GM19099 (cell line): ENCODE results near the gene GYG1.

Experiments
- POLR2A ChIP-seq: IDR thresholded peaks from 3 replicates; pipeline ENCODE4 v1.6.1; 2011; ENCODE audit warnings: low read depth; ENCODE audit not compliant: insufficient read length; ENCODE audit errors: extremely low read depth

The GYG1 gene

GRCh38 chr3:149020839-149021252, 29.5 kb downstream of the GYG1 start:
- TF ChIP-seq POLR2A = no peak

GRCh38 chr3:149021830-149022229, 30.5 kb downstream of the GYG1 start:
- no peak for TF ChIP-seq POLR2A

GRCh38 chr3:149023951-149024350, 32.6 kb downstream of the GYG1 start:
- no peak for TF ChIP-seq POLR2A

GRCh38 chr3:149026718-149027117, 35.4 kb downstream of the GYG1 start:
- TF ChIP-seq POLR2A = no peak

GRCh38 chr3:149031096-149031495, 39.8 kb downstream of the GYG1 start:
- TF ChIP-seq POLR2A = no peak

- no peak for TF ChIP-seq POLR2A
These were observed 46.3 kb downstream of the GYG1 start for GRCh38 chr3:149037684-149038083.

GRCh38 chr3:149038322-149038721, 47.0 kb downstream of the GYG1 start:
- TF ChIP-seq POLR2A = no peak

GRCh38 chr3:149042789-149043386, 51.5 kb downstream of the GYG1 start:
- no peak for TF ChIP-seq POLR2A

- TF ChIP-seq POLR2A = no peak
These were observed 53.2 kb downstream of the GYG1 start for GRCh38 chr3:149044339-149045083.

GRCh38 chr3:149055575-149055974, 64.2 kb downstream of the GYG1 start:
- TF ChIP-seq POLR2A = no peak

GRCh38 chr3:149058198-149058597, 66.9 kb downstream of the GYG1 start:
- TF ChIP-seq POLR2A = no peak

GRCh38 chr3:149058602-149059001, 67.3 kb downstream of the GYG1 start:
- no peak for TF ChIP-seq POLR2A

- no peak for TF ChIP-seq POLR2A
These were observed 70.4 kb downstream of the GYG1 start for GRCh38 chr3:149061776-149062175.

- no peak for TF ChIP-seq POLR2A
These were observed 76.5 kb downstream of the GYG1 start for GRCh38 chr3:149067883-149068282.
